GM18951 (cell line): Measurements from ENCODE around the gene HDGFL1.

ENCODE experiments used
- POLR2A ChIP-seq: IDR thresholded peaks from 4 replicates; pipeline ENCODE4 v1.6.1; 2011; ENCODE audit warnings: mild to moderate bottlenecking; ENCODE audit not compliant: insufficient read length, insufficient read depth; ENCODE audit errors: extremely low read depth
- in situ Hi-C: fragments of 300-500 bp; cut with MboI; formaldehyde crosslinking; loops from one replicate; pipeline ENCODE4 v1.12.0; 2022; ENCODE audit warnings: low sequenced_read_pairs, mixed read lengths, inconsistent platforms; ENCODE audit not compliant: unreplicated experiment

Gene HDGFL1

GRCh38 chr6:22610127-22610526 lies 40.8 kb downstream of the HDGFL1 start:
- in situ Hi-C loops, result no loop called here
- TF ChIP-seq POLR2A, result no peak

- no peak for TF ChIP-seq POLR2A
- in situ Hi-C loops, result no loop called here
Measured at GRCh38 chr6:22612236-22612635, 42.9 kb downstream of the HDGFL1 start.

- in situ Hi-C loops, result no loop called here
- no peak for TF ChIP-seq POLR2A
Measured at GRCh38 chr6:22613051-22613450, 43.7 kb downstream of the HDGFL1 start.

- in situ Hi-C loops, result no loop called here
- no peak for TF ChIP-seq POLR2A
Measured at GRCh38 chr6:22613695-22614094, 44.3 kb downstream of the HDGFL1 start.

- TF ChIP-seq POLR2A, result no peak
- in situ Hi-C loops, result no loop called here
Measured at GRCh38 chr6:22614547-22614946, 45.2 kb downstream of the HDGFL1 start.

GRCh38 chr6:22621028-22621427 lies 51.7 kb downstream of the HDGFL1 start:
- no peak for TF ChIP-seq POLR2A
- in situ Hi-C loops, result no loop called here
